HG02852 (cell line): ENCODE results near the gene MAN1A1.
A peak's percentile ranks its signal among the peaks of the same experiment; 100 is the strongest.

Experiments used
- ATAC-seq: cut with Tn5 transposase; IDR thresholded peaks from one replicate; pipeline ENCODE4 v1.9.1; 2021; ENCODE audit warnings: mild to moderate bottlenecking, moderate library complexity; ENCODE audit not compliant: unreplicated experiment

MAN1A1 gene

DNA sequence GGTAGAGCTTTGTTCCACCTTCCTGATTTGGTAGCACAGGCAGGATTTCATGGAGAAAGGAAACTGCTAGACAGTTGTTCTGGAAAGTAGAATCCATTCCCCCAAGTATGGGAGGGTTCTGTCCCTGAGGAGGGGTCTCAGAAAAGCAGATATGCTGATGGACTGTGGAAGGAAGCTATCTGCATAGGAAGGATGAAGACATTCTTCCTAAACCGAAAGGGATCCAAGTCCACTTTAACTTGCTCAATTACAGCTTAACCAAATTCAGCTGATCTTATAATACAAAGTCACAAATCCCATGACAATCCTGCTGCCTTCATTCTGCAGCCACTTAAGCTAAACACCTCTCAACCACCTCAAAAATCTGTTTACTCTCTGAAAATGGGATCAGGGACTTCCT, 2.6 kb downstream of the MAN1A1 start:
- ATAC-seq, result no peak

DNA sequence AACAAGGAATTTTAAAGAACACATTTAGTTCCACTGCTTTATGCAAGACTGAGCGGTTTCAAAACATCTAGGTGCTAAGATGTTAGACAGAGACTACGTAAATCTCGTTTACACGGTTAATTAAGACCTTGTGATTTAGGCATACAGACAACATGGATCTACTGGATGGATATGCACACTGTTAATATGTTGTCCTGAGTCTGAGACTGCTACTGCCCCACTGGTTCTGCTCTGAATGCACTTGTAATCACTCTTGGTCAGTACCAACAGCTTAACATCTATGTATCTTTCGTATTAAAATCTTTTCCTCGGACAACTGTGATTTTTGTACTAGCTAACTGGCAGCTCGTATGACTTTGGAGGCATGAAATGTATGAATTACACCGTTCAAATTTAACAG, 3.1 kb downstream of the MAN1A1 start:
- ATAC-seq, result no peak

- ATAC-seq, result no peak
Measured at GRCh38 chr6:119345114-119345513, 4.4 kb downstream of the MAN1A1 start.

DNA sequence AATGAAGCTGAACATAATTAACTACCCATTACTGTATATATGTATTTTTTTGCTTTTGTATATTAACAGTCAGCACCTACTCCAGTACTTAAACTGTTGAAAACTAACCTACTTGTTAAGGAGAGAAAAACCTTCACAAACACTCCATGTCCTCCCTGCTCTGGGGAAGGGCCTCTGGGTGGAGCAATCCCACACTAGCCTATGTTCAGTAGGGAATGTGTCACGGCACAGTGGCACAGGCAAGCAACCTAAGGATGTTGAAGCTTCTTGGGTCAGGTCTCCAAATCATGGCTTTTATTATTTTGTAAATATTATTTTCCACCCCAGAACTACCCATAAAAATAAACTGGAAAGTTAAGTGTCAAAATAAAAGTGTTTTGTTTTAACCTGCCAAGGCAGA, 5.3 kb downstream of the MAN1A1 start:
- no peak for ATAC-seq

DNA sequence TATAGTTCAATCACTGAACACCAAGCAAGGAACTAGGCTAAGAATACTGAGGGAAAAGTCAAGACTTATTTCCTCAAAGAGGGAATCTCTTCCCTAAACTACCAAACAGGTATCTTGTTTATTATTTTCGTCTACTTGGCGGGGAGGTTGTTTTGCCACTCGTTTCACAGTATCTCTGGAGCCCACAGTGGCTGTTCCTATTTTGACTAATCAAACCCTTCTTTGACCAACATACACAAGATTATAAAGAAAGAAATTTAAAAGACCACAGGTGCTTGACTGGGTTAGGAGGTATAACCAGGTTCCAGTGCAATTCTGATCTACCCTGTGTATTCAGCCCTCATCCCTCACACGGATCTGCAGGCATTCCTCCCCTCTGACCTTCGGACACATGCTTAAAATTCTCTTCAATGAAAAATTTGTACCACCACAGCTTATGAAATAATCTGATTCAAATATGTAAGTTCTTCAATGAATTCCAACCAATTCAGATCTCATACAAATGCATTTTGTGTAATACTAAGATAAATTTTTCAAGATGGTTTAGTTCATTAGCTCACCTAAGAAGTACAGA, 5.9 kb downstream of the MAN1A1 start:
- ATAC-seq, result no peak

GRCh38 chr6:119343167-119343566, 6.4 kb downstream of the MAN1A1 start:
- no peak for ATAC-seq

- no peak for ATAC-seq
Measured at GRCh38 chr6:119342430-119342829, 7.1 kb downstream of the MAN1A1 start.

GRCh38 chr6:119340796-119341487, 8.6 kb downstream of the MAN1A1 start:
- no peak for ATAC-seq

- no peak for ATAC-seq
Measured at GRCh38 chr6:119339941-119340456, 9.6 kb downstream of the MAN1A1 start.

DNA sequence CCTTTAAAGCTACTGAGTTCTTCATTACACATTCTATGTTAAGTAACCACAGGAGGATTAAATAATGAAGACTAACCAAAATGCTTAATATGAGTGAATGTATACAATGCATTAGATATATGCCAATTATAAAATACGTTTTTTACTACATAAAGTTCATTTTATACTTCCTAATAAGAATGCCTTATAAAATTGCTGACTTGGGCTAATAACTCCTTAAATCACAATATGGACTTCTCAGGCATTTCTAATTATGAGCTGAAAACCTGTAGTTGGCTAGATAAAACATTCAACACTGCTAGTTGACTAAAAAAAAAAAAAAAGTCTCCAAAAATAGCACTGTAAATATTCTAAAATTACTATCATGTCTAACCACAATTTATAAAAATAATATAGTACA, 11.8 kb downstream of the MAN1A1 start:
- no peak for ATAC-seq

- no peak for ATAC-seq
Measured at GRCh38 chr6:119337252-119337651, 12.3 kb downstream of the MAN1A1 start.

- no peak for ATAC-seq
Measured at GRCh38 chr6:119334535-119335264, 14.9 kb downstream of the MAN1A1 start.

DNA sequence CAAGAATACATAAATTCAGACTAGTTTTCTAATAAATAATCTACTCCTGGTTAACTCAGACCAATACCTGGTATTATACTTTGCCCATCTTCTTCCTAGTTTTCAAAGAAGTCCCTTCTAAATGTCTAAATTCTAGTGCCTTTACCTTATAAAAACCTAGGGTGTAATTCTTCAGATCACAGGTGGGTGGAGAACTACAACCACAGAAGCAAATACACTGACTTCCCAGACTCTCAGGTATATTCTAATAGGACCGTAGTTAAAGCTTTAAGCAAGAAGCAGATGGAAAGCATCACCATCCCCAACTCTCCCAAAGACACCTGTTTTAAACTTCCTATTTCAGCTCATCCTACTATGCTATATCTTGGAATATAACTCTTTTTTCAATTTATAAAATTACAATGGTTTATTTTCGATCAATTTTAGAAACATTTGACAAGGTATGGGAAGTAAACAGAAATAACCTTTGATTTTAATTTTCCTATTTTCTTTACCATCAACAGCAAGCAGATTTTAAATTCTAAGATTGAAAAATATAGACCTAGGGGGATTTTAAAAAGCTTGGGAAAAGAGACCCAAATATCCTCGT, 15.8 kb downstream of the MAN1A1 start:
- peak; percentile 56 for ATAC-seq

DNA sequence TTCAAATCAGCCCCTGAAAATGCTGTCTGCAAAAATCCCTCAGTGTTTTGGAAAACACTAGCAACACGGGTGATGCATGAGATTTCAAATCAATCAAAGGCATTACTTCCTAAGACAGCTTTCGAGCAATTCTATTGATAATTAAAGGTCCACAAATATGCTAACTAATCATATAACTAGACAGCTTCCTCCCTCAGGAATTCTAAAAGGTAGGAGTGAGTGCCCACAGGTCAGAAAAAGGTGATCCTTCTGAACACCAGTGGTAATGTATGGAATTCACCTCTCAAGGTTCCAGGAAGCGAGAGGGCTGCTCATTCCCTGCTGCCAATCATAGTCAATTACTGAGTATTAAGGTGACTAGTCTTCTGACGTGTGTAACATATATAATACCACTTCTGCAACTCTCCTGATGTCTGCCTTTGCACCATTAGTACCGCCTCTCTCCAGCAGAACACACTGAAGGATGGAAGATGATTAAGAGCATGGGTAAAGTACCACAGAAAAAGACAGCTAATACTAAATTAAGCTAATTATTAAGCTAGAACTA, 16.4 kb downstream of the MAN1A1 start:
- ATAC-seq, result no peak

DNA sequence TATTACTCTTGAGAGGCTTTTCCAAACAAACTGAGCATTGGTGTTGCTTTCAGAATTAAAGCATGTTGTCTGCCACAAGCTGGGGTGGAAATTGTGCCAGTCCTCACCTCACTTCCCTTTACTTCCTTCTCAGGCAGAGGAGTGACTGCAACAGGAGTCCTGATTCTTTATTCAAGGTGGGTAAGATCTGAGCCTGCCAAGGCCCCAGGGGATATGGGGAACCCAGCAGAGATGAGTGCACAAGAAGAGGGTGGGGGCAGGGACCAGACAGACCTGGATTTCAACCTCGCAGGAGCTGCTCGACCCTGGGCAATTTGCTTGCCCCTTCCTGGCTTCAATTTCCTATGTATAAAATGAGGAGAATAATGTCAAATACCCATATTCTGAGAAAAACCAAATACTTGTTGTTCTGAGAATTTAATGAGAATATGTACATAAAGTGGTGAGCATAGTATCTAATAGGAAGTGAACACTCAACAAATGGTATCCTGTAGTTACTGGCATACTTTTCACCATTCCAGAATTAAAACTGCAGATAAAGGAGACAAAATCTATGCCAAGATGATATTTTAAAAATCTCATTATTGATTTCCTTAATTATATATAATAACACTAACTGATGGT, 17.8 kb downstream of the MAN1A1 start:
- no peak for ATAC-seq

- no peak for ATAC-seq
Measured at GRCh38 chr6:119330520-119331113, 18.9 kb downstream of the MAN1A1 start.

- ATAC-seq, result no peak
Measured at GRCh38 chr6:119329794-119330180, 19.8 kb downstream of the MAN1A1 start.

DNA sequence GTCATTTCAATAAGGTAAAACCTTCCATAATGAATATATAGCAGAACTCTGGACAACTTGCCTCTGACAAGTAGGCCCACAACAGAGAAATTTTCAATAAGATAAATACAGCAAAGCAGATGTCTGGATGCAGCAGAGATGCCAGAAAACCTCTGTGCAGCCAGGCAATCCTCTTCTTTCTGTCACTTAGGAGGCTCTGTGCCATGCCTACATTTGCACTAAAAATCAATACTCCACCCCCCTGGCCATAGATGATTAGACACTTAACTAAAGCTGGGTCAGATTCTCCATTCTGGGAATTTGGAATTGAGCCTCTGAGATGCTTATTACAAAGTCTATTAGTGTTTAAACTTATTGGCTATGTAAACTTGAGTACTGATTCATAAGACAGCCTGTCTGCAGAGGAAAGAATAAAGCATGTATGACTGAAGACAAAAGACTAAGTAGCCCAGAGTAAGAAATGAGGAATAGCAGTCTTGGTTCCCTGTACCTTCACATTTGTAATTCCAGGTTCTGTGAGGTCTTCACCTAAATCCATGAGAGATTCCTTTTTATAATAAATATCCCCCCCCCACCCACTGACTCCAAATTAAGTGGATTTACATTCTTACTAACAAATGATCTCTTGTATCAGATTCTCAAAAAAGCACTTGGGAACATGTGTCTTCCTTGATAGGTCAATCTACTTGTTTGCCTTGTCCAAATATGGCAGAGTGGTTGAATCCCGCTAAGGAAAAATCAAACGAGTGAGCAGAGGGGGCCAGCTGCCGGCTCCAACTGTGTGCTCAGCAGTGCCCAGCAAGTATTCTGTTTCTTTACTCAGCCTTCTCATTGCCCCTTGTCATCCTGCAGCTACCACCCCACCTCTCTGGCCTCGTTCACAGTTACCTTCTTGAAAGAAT, 20.4 kb downstream of the MAN1A1 start:
- ATAC-seq, result no peak

DNA sequence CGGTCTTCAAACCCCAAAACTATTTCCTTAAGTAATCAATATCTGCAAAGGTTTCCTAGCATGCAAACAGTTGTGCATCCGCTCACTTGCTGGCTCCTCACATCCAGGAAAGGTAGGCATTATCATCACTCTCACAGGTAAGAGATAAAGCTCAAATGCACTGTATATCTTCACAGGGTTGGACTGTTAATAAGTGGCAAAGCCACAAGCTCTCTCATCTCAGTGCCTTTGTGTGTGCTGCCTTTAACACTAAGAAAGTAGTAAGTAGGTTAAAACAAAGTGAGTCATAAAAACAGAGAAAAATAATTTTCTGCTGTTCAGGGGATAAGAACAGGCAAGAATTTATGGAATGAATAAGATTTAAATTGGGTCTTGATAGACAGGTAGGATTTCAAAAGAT, 21.3 kb downstream of the MAN1A1 start:
- no peak for ATAC-seq

DNA sequence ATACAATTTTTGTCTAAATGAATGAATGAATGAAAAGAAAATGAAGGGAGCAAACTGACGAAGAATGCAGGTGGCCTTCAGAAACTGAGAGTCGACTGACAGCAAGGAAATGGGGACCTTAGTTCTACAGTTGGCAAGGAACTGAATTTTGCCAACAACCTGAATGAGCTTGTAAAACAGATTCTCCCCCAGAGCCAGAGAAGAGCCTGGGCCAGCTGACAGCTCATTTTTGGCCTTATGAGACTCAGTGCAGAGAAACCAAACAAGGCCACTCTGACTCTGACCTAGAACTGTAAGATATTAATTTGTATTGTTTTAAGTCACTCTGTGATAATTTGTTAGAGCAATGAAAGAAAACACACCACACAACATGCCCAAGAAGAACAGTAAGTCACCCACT, 21.8 kb downstream of the MAN1A1 start:
- ATAC-seq, result no peak
